KOPT-K1 (cell line): ENCODE results near the gene TNFSF13B.
"Not testable (repeated sequence)": the region's sequence is repeated elsewhere in the genome, so short reads cannot be mapped to it uniquely, and the experiment has no call there.

Source experiments
- H3K27ac ChIP-seq: fragments of 200-600 bp; sonication (generic); 2 replicates; pipeline ENCODE4 v1.5.1; 2016; ENCODE audit warnings: antibody characterized with exemption, mild to moderate bottlenecking, low read depth, low read length; ENCODE audit not compliant: poor library complexity, severe bottlenecking
- H3K36me3 ChIP-seq: fragments of 200-600 bp; sonication (generic); 2 replicates; pipeline ENCODE4 v1.5.1; 2017; ENCODE audit warnings: antibody characterized with exemption, mild to moderate bottlenecking, low read length, moderate library complexity; ENCODE audit not compliant: insufficient read depth
- H3K9me3 ChIP-seq: fragments of 200-600 bp; sonication (generic); 2 replicates; pipeline ENCODE4 v1.5.1; 2017; ENCODE audit warnings: antibody characterized with exemption, low read length, mild to moderate bottlenecking; ENCODE audit not compliant: insufficient read depth, poor library complexity, severe bottlenecking

Gene TNFSF13B

DNA sequence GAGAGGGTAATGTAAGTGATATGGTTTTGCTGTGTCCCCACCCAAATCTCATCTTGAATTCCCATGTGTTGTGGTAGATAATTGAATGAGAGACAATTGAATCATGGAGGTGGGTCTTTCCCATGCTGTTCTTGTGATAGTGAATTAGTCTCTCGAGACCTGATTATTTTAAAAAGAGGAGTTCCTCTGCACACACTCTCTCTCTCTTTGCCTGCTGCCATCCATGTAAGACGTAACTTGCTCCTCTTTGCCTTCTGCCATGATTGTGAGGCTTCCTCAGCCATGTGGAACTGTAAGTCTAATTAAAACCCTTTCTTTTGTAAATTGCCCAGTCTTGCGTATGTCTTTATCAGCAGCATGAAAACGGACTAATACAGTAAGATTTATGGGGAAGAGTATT lies 42.1 kb downstream of the TNFSF13B start:
- H3K27ac ChIP-seq, H3K36me3 ChIP-seq: not testable (repeated sequence)

DNA sequence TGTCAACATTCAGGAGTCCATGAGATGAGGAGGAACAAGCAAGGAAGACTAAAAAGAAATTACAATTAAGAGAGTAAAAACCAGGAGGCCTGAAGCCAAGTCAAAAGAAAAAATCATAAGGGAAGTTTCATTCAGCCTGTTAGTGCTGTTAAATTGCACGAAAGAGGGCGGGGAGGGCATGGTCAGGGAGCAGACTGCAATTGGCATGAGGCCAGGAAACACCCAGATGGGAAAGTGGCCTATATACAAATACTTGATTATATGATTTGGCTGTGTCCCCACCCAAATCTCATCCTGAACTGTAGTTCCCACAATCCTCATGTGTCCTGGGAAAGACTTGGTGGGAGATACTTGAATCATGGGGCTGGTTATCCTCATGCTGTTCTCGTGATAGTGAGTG lies 43.9 kb downstream of the TNFSF13B start:
- Histone ChIP-seq H3K9me3 (peaks cover 17% of the 10 kb centered on the region), H3K27ac (no peak overlapping the region)

More for the DNA sequence above, 42.1 kb downstream of the TNFSF13B start:
- peaks cover 17% of the 10 kb centered on the region for H3K9me3 ChIP-seq

GRCh38 chr13:108315273-108315672 lies 45.8 kb downstream of the TNFSF13B start:
- H3K9me3 ChIP-seq: peaks cover 6% of the 10 kb centered on the region
- H3K27ac ChIP-seq: no peak overlapping the region
- H3K36me3 ChIP-seq: no peaks in the 10 kb centered on the region

More for the DNA sequence above, 43.9 kb downstream of the TNFSF13B start:
- no peaks in the 10 kb centered on the region for H3K36me3 ChIP-seq

DNA sequence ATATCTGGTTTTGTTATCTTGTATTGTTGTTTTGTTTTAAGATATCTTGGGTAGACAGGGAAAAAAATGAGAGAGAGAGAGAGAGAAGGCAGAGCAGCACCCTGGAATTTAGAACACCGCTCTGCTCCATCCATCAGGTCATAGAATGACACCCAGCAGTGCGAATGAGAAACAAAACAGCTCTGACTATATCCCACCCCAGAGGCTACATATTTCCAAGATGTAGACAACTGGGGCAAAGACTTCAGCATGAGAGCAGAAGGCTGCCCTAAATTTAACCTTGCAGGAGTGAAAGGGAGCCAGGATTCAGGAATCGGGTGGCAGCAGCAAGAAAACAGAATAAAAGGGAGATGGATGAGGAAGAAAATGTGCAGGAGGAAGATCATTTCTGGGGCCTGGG lies 46.5 kb downstream of the TNFSF13B start:
- H3K27ac ChIP-seq: no peak overlapping the region
- peaks cover 6% of the 10 kb centered on the region for H3K9me3 ChIP-seq
- H3K36me3 ChIP-seq: no peaks in the 10 kb centered on the region

GRCh38 chr13:108316413-108316812 lies 46.9 kb downstream of the TNFSF13B start:
- H3K36me3 ChIP-seq: no peaks in the 10 kb centered on the region
- no peak overlapping the region for H3K27ac ChIP-seq
- peaks cover 4% of the 10 kb centered on the region for H3K9me3 ChIP-seq

- Histone ChIP-seq H3K9me3 (no peaks in the 10 kb centered on the region), H3K27ac (no peak overlapping the region), H3K36me3 (no peaks in the 10 kb centered on the region)
Observed at GRCh38 chr13:108322206-108322824, 52.8 kb downstream of the TNFSF13B start.

DNA sequence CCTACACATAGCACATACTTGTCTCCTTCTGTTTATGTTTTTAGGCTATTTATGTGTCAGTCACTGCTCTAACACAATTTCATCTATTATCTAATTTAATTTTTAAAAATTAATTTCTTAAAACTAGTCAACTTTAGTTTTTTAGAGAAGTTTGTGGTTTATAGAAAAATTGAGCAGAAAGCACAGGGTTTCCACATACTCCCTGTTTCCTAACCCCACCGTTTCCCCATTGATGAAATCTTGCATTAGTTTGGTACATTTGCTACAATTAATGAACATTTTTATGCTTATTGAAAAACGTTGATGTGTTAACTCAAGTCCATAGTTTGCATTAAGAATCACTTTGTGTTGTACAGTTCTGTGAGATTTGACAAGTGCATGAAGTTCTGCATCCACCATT lies 53.5 kb downstream of the TNFSF13B start:
- H3K9me3 ChIP-seq: no peaks in the 10 kb centered on the region
- H3K36me3 ChIP-seq: no peaks in the 10 kb centered on the region
- no peak overlapping the region for H3K27ac ChIP-seq

- H3K27ac ChIP-seq: no peak overlapping the region
- H3K9me3 ChIP-seq: no peaks in the 10 kb centered on the region
- no peaks in the 10 kb centered on the region for H3K36me3 ChIP-seq
Observed at GRCh38 chr13:108325863-108326262, 56.3 kb downstream of the TNFSF13B start.

- Histone ChIP-seq H3K36me3 (no peaks in the 10 kb centered on the region), H3K9me3 (no peaks in the 10 kb centered on the region), H3K27ac (no peak overlapping the region)
Observed at GRCh38 chr13:108326309-108326708, 56.8 kb downstream of the TNFSF13B start.

- Histone ChIP-seq H3K36me3 (no peaks in the 10 kb centered on the region), H3K9me3 (no peaks in the 10 kb centered on the region), H3K27ac (no peak overlapping the region)
Observed at GRCh38 chr13:108328848-108329247, 59.3 kb downstream of the TNFSF13B start.

DNA sequence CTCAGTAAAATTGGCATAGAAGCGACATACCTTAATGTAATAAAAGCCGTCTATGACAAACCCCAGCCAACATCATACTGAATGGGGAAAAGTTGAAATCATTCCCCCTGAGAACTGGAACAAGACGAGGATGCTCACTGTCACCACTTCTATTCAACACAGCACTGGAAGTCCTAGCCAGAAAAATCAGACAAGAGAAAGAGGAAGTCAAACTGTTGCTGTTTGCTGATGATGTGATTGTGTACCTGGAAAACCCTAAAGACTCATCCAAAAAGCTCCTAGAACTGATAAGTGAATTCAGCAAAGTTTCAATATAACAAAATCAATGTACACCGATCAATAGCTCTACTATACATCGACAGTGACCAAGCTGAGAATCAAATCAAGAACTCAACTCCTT lies 63.3 kb downstream of the TNFSF13B start:
- no peaks in the 10 kb centered on the region for H3K36me3 ChIP-seq
- no peaks in the 10 kb centered on the region for H3K9me3 ChIP-seq
- no peak overlapping the region for H3K27ac ChIP-seq

GRCh38 chr13:108342369-108343289 lies 73.1 kb downstream of the TNFSF13B start:
- Histone ChIP-seq H3K9me3 (no peaks in the 10 kb centered on the region), H3K27ac (no peak overlapping the region), H3K36me3 (no peaks in the 10 kb centered on the region)

- Histone ChIP-seq H3K9me3 (no peaks in the 10 kb centered on the region), H3K36me3 (no peaks in the 10 kb centered on the region), H3K27ac (no peak overlapping the region)
Observed at GRCh38 chr13:108345016-108345415, 75.5 kb downstream of the TNFSF13B start.

DNA sequence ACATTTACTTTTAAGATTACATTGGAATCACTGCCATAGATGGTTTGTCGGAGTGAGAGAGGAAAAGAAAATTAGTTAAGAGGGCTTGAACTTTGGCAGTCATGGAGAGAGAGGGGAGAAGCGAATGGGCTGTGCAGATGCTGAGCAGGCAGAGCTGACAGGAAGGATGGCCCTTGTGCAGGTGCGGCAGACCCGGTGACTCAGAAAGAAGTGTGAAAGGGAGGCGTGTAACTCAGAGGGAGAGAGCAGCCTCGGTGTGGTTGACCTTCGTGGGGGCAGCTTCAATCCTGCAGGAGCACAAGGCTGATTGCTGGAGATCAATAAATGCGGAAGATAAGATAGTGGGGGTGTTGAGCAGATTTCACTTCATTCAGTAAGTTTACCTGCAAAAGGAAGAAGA lies 76.9 kb downstream of the TNFSF13B start:
- Histone ChIP-seq H3K9me3 (no peaks in the 10 kb centered on the region), H3K27ac (no peak overlapping the region)

DNA sequence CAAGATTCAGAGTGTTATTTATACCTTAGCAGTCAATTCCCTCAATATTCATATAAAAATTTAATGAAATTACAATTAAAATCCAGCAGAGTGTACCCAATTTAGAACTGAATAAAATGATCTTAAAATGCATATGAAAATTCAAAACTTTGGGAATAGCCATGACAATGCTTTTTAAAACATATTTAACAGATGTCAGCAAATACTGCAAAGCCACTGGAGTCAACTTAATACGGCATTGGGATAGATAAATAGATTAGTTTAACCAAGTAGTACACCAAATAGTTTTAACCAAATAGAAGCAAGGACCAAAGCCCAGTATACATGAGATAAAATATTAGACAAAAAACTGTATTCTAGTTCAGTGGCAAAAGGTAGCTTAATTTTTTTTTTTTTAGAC lies 79.8 kb downstream of the TNFSF13B start:
- H3K36me3 ChIP-seq: no peaks in the 10 kb centered on the region
- H3K9me3 ChIP-seq: no peaks in the 10 kb centered on the region
- H3K27ac ChIP-seq: no peak overlapping the region

More for the DNA sequence above, 76.9 kb downstream of the TNFSF13B start:
- H3K36me3 ChIP-seq: no peaks in the 10 kb centered on the region
